Prostate gland (tissue), 2 donors: ENCODE results near the gene PRKCG.

Experiments used
- POLR2A ChIP-seq: fragments of 450-650 bp; IDR thresholded peaks from one replicate; pipeline ENCODE4 v1.6.1; 2016; ENCODE audit warnings: antibody characterized with exemption, mild to moderate bottlenecking
- TF ChIP-seq, protein P1 (sequence below), 4 experiments: fragments of 200-600 bp in 2 of 4; fragments of 450-650 bp in 2 of 4; sonication (generic) in 2 of 4; IDR thresholded peaks; 1 replicate in 3 of 4; 2 replicates in 1 of 4; pipeline ENCODE4 v1.5.1; 2016 to 2019; ENCODE audit warnings: antibody characterized with exemption in 4 of 4, mild to moderate bottlenecking in 2 of 4, moderate library complexity in 2 of 4

DNA sequence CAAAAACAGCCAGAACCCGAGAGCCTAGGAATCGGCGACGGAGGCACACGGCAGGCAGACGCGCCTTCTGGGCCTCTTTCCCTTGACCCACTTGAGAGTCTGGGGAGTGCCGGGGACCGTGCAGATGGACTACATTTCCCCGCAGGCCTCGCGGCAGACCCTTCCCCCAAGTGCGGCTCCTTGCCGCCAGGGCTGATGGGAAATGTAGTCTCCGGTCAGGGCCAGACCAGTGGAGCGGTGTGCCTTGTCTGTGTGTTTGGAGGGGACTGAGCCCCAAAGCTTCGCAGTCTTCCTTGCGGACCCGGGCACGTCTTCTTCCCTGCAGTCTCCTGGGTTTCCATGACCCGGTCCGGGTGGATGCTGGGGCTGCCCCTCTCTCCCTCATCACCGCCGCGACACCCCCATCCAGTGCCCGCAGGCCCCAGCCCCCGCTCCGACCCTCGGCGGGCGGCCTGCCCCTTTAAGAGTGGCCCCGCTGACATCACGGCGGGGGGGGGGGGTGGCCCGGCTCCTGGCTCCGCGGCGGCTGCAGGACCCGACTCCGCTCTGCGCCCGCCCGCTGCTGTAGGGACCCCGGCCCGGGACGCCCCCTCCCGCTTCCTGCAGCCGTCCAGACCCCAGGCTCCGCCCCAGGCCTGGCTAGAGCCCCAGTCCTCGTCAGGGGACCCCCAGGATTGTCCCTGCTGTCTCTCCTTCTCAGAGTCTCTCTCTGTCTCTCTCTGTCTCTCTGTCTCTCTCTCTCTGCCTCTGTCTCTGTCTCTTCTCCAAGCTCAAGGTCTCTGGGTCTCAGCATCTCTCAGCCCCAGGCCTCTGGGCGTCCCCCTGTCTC, 26.3 kb downstream of the PRKCG start:
- TF ChIP-seq, protein P1, sequence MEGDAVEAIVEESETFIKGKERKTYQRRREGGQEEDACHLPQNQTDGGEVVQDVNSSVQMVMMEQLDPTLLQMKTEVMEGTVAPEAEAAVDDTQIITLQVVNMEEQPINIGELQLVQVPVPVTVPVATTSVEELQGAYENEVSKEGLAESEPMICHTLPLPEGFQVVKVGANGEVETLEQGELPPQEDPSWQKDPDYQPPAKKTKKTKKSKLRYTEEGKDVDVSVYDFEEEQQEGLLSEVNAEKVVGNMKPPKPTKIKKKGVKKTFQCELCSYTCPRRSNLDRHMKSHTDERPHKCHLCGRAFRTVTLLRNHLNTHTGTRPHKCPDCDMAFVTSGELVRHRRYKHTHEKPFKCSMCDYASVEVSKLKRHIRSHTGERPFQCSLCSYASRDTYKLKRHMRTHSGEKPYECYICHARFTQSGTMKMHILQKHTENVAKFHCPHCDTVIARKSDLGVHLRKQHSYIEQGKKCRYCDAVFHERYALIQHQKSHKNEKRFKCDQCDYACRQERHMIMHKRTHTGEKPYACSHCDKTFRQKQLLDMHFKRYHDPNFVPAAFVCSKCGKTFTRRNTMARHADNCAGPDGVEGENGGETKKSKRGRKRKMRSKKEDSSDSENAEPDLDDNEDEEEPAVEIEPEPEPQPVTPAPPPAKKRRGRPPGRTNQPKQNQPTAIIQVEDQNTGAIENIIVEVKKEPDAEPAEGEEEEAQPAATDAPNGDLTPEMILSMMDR (IDR thresholded peaks at IDR 0.05): no peak
- no peak for TF ChIP-seq POLR2A
